OCI-LY1 (cell line): ENCODE measurements around the gene DYSF.

Source experiments
- CTCF ChIP-seq: fragments of 200-600 bp; sonication (generic), shearing (Covaris generic); IDR thresholded peaks from 2 replicates; pipeline ENCODE4 v1.5.1; 2017; ENCODE audit warnings: mild to moderate bottlenecking, antibody characterized with exemption, low read length, moderate library complexity, mixed read lengths
- EZH2 ChIP-seq: fragments of 200-600 bp; sonication (generic), shearing (Covaris generic); IDR thresholded peaks from 2 replicates; pipeline ENCODE4 v1.8.0; 2017; ENCODE audit warnings: borderline replicate concordance, mixed run types, mild to moderate bottlenecking, antibody characterized with exemption, low read length, moderate library complexity, mixed read lengths

DNA sequence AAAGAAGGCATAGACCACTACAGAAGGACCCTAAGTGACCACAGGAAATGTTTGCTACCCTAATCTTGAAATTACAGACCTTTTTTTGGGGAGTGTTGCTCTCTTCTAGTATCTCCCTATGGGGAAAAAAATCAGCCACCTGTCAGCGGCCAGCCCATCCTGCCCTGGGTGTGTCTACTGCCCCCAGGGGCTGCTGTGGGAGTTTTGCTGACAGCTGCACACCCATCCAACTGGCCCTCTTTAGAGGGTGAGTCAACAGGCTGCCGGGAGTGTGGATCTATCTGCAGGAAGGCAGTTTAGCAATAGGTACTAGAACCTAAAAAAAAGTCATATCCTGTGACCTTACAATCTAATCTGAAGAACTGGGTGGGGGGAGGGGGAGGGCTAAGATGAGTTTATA, 796 bp upstream of the DYSF start:
- TF ChIP-seq CTCF = peak; percentile 17; the same call in 1 of the 2 replicates
- TF ChIP-seq EZH2 = no peak
